ENCODE results near the gene KLHL5.

Gene KLHL5

DNA sequence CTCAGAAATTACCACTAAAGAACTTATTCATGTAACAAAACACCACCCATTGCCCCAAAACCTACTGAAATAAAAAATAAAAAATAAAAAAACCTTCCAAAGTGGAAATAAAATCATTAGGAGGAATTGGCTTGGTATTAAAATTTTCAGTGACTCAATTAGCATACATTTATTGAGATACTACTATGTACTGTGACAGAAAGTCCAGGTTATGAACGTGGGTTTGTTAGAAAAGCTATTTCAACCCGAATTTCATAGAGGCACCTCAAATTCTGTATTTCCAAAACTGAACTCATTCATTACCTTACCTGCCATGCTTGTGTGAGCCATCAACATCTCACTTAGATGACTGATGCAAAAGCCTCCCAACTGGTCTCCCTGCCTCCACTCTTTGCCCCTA lies 16.8 kb downstream of the KLHL5 start:
- Histone ChIP-seq H3K36me3 (ENCODE audit: low read depth) (peaks cover 38% of the 10 kb centered on the region), H3K4me3 (ENCODE audit: severe bottlenecking) (no peak overlapping the region), H3K27me3 (ENCODE audit: insufficient read depth, poor library complexity, severe bottlenecking) (no peaks in the 10 kb centered on the region), H3K4me1 (ENCODE audit: insufficient read depth, poor library complexity, severe bottlenecking) (no peaks in the 10 kb centered on the region), H3K9me3 (ENCODE audit: severe bottlenecking) (no peaks in the 10 kb centered on the region), H3K27ac (ENCODE audit: poor library complexity, severe bottlenecking) (no peak overlapping the region)
- DNase-seq (ENCODE audit: low spot score) (no peak), ATAC-seq (ENCODE audit: low read depth) (no peak)
- TF ChIP-seq CTCF (IDR thresholded peaks at IDR 0.05; ENCODE audit: poor library complexity, severe bottlenecking), result no peak

GRCh38 chr4:39083164-39083563 lies 21.1 kb downstream of the KLHL5 start:
- H3K4me1 ChIP-seq (ENCODE audit: insufficient read depth, poor library complexity, severe bottlenecking), result no peaks in the 10 kb centered on the region
- DNase-seq (ENCODE audit: low spot score), result no peak
- TF ChIP-seq CTCF (IDR thresholded peaks at IDR 0.05; ENCODE audit: poor library complexity, severe bottlenecking), result no peak
- H3K27me3 ChIP-seq (ENCODE audit: insufficient read depth, poor library complexity, severe bottlenecking), result no peaks in the 10 kb centered on the region
- no peak overlapping the region for H3K27ac ChIP-seq (ENCODE audit: poor library complexity, severe bottlenecking)
- no peaks in the 10 kb centered on the region for H3K9me3 ChIP-seq (ENCODE audit: severe bottlenecking)
- peak; percentile 58; the same call in 2 of the 3 replicates for ATAC-seq (ENCODE audit: low read depth)
- no peak overlapping the region for H3K4me3 ChIP-seq (ENCODE audit: severe bottlenecking)
- H3K36me3 ChIP-seq (ENCODE audit: low read depth), result peaks cover 65% of the 10 kb centered on the region

- H3K36me3 ChIP-seq (ENCODE audit: low read depth), result peaks cover 62% of the 10 kb centered on the region
- H3K27ac ChIP-seq (ENCODE audit: poor library complexity, severe bottlenecking), result no peak overlapping the region
- H3K4me1 ChIP-seq (ENCODE audit: insufficient read depth, poor library complexity, severe bottlenecking), result no peaks in the 10 kb centered on the region
- DNase-seq (ENCODE audit: low spot score) (no peak), ATAC-seq (ENCODE audit: low read depth) (no peak)
- no peaks in the 10 kb centered on the region for H3K9me3 ChIP-seq (ENCODE audit: severe bottlenecking)
- no peaks in the 10 kb centered on the region for H3K27me3 ChIP-seq (ENCODE audit: insufficient read depth, poor library complexity, severe bottlenecking)
- TF ChIP-seq CTCF (IDR thresholded peaks at IDR 0.05; ENCODE audit: poor library complexity, severe bottlenecking), result no peak
- no peak overlapping the region for H3K4me3 ChIP-seq (ENCODE audit: severe bottlenecking)
Measured at GRCh38 chr4:39085891-39086290, 23.9 kb downstream of the KLHL5 start.

- Histone ChIP-seq H3K4me1 (ENCODE audit: insufficient read depth, poor library complexity, severe bottlenecking) (no peaks in the 10 kb centered on the region), H3K4me3 (ENCODE audit: severe bottlenecking) (no peak overlapping the region), H3K9me3 (ENCODE audit: severe bottlenecking) (no peaks in the 10 kb centered on the region), H3K27ac (ENCODE audit: poor library complexity, severe bottlenecking) (no peak overlapping the region), H3K36me3 (ENCODE audit: low read depth) (peaks cover 40% of the 10 kb centered on the region), H3K27me3 (ENCODE audit: insufficient read depth, poor library complexity, severe bottlenecking) (no peaks in the 10 kb centered on the region)
- TF ChIP-seq CTCF (IDR thresholded peaks at IDR 0.05; ENCODE audit: poor library complexity, severe bottlenecking), result no peak
- no peak for DNase-seq (ENCODE audit: low spot score)
- no peak for ATAC-seq (ENCODE audit: low read depth)
Measured at GRCh38 chr4:39096847-39097246, 34.8 kb downstream of the KLHL5 start.

GRCh38 chr4:39097290-39097689 lies 35.3 kb downstream of the KLHL5 start:
- H3K27me3 ChIP-seq (ENCODE audit: insufficient read depth, poor library complexity, severe bottlenecking), result no peaks in the 10 kb centered on the region
- H3K27ac ChIP-seq (ENCODE audit: poor library complexity, severe bottlenecking), result no peak overlapping the region
- ATAC-seq (ENCODE audit: low read depth), result no peak
- H3K36me3 ChIP-seq (ENCODE audit: low read depth), result peaks cover 38% of the 10 kb centered on the region
- no peak for TF ChIP-seq CTCF (IDR thresholded peaks at IDR 0.05; ENCODE audit: poor library complexity, severe bottlenecking)
- no peaks in the 10 kb centered on the region for H3K4me1 ChIP-seq (ENCODE audit: insufficient read depth, poor library complexity, severe bottlenecking)
- no peak for DNase-seq (ENCODE audit: low spot score)
- H3K9me3 ChIP-seq (ENCODE audit: severe bottlenecking), result no peaks in the 10 kb centered on the region
- no peak overlapping the region for H3K4me3 ChIP-seq (ENCODE audit: severe bottlenecking)

All from RWPE2 (cell line).